ENCODE results near the gene MYO9B.
"Not testable (repeated sequence)": the region's sequence is repeated elsewhere in the genome, so short reads cannot be mapped to it uniquely, and the experiment has no call there.

MYO9B gene

DNA sequence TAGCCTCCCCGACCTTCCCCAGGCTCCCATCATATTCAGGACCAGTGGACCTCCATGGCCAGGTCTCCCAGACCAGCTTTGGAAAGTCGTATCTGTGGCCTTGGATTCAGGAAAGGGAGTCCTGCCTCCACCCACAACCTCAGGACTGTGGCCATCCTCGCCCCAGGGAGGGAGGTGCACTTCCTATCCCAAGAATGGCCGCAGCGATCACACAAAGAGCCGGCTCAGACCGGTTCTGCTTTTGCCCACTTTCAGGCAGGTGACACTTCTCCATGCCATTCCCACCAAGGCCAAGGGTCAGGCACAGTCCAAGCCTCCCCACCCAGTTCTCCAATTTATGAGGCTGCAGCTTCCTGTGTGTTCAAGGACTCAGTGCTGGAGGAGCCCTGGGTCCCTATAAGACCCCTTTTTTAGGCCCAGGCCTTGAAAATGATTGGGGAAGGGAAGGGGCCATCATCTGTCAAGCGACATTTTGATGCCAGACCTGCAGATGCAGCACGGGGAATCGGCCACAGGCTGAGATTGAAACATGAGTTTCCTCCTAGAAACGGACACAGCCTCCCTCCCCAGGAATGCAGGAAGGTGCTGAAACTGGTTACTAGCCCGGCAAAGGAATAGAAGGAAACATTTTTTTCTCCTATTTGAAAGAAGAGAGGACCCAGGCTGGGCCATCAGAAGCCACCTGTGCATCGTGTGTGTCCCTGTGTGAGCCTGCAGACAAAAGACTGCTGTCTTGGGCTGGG lies 74.0 kb downstream of the MYO9B start:
- DNase-seq (ENCODE audit: low read depth): no peak

DNA sequence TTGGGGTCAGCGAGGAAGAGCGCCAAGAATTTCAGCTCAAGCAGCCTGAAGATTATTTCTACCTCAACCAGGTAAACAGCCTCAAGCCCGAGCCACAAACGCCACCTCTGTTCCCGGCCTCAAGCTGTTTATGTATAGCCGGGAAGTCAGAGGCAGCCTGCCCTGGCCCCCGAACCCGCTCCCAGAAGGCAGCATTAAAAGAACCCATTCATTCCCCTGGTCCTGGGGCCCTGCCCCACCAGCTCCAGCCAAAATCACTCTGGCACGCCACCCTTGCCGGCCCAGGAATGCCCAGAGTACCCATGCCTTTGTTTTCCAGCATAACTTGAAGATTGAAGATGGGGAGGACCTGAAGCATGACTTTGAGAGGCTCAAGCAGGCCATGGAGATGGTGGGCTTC lies 78.4 kb downstream of the MYO9B start:
- no peak for DNase-seq (ENCODE audit: low read depth)

DNA sequence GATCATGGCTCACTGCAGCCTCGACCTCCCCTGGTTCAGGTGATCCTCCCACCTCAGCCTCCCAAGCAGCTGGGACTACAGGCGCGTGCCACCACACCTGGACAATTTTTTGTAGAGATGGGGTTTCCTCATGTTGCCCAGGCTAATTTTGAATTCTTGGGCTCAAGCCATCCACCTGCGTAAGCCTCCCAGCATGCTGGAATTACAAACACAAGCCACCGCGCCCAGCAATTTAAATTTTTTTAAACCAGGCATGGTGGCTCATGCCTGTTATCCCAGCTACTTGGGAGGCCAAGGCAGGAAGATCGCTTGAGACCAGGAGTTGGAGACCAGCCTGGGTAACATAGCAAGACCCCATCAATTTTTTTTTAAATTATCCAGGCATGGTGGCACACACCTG lies 79.7 kb downstream of the MYO9B start:
- no peak for DNase-seq (ENCODE audit: low read depth)

DNA sequence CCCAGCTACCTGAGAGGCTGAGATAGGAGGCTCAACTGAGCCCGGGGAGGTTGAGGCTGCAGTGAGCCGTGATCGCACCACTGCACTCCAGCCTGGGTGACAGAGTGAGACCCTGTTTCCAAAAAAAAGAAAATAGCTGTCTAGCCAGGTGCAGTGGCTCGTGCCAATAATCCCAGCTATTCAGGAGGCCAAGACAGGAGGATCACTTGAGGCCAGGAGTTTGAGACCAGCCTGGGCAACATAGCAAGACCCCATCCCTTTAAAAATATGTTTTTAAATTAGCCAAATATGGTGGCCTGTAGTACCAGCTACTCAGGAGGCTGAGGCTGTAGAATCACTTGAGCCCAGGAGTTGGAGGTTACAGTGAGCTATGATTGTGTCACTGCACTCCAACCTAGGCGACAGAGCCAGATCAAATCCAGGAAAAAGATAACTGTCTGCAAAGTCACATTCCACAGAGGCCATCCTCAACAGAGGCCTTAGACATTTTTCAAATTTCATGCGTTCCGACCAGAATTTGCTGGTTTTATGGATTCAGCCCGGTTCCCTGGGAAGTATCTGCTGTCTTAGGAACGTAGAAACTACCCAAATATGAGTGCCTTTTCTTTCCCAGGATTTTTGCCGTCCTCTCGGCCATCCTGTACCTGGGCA lies 80.8 kb downstream of the MYO9B start:
- DNase-seq (ENCODE audit: low read depth): no peak

DNA sequence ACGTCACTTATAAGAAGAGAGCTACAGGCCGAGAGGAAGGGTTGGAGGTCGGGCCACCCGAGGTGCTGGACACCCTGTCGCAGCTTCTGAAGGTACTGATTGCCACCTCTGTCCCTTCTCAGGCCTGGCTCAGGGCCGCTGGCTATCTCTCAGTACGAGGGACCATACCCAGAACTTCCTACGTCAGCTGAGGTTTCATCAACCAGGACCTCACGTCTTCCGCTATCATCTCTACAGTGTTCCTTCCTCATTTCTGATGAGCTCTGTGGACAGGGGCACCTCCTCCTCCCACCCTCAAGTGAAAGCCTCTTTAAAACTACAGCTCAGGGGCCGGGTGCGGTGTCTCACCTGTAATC lies 81.3 kb downstream of the MYO9B start:
- no peak for DNase-seq (ENCODE audit: low read depth)

DNA sequence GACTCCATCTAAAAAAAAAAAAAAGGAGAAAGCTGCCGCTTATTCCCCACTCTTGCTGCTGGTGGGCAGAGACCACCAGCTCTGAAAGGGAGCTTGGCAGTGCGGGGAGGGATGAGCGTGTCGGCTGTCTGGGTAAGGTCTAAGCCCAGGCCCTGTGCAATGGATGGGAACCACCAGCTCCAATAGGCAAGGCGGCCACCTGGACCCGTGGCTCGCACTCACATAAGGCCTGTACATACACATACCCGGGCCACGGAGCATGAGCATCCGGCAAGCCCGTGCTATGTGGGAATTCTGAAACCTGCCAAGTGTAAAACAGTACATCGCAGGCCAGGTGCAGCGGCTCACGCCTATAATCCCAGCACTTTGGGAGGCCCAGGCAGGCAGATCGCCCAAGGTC lies 83.0 kb downstream of the MYO9B start:
- no peak for DNase-seq (ENCODE audit: low read depth)

DNA sequence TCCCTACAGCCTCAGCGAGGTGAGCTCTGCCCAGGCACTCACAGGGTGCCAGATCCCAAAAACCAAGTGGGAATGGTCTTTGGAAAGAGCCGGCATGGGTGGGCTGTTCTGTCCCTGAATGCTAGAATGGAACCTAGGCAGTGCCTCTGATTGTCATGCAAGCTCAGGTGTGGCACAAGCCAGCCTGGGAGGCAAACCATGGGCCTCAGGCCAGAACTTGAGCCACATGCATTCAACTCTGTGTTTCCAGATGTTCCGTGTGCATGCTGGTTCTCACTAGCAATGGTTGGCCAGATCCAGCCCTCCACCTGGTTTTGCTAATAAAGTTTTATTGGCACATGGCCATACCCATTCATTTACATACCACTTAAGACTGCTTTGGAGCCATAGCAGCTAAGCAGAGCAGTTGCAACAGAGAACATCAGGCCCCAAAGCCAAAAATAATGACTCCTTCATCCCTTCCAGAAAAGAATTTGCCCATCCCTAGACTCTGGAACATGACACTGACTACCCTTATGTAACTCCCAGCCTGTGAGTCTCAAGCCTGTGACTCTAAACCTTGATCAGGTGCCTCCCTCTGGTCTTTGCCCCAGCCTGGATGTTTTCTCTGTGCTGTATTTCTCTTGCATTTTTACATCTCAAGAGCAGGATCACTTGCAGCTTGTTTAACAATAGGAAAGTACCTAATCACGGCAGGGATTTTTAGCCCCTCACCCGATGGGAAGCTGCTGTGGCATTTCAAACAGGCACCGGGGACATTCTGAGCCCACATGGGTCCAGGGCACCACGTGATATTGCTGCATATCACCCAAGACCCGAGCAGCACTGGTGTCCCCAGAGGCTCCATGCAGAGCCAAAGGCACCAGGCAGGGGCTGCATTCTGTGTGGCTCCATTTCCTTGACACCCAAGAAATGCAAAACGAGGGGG lies 84.2 kb downstream of the MYO9B start:
- DNase-seq (ENCODE audit: low read depth): no peak

DNA sequence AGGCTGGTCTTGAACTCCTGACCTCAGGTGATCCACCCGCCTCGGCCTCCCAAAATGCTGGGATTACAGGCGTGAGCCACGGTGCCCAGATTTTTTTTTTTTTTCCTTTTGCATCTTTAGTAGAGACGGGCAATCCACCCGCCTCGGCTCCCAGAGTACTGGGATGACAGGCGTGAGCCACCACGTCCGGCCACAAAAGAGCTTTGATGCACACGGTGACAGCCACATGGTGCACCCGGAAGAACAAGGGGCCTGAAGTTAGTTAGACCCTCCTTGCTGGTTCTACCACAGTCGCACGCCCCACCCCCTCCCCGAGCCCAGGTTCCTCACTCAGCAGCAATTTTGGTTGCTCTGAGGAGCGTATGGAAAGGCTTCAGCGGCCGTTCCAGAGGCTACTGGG lies 85.3 kb downstream of the MYO9B start:
- DNase-seq (ENCODE audit: low read depth): no peak

DNA sequence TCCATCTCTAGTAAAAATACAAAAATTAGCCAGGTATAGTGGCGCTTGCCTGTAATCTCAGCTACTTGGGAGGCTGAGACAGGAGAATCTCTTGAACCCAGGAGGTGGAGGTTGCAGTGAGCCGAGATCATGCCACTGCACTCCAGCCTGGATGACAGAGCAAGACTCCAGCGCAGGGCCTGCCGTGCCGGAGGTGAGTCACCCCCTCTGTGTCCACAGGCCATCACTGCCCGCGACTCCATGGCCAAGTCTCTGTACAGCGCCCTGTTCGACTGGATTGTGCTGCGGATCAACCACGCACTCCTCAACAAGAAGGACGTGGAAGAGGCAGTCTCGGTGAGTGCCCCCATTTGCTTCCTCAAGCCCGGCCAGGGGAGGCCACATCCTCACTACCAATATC lies 86.6 kb downstream of the MYO9B start:
- DNase-seq (ENCODE audit: low read depth): not testable (repeated sequence)

DNA sequence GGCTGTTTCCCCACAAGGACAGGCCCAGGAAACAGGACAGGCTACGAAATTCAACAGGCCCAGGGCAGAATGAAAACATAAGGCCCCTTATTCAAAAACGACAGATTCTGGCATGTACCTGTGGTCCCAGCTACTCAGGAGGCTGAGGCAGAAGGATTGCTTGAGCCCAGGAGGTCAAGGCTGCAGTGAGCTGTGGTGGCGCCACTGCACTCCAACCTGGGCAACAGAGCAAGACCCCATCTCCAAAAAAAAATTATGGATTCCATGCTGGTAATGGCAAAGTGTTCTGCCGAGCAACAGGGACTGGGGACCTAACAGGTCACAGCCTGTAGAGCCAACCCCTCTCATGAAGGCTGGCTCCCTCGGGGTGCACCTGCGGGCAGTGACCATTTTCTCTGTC lies 87.0 kb downstream of the MYO9B start:
- no peak for DNase-seq (ENCODE audit: low read depth)

DNA sequence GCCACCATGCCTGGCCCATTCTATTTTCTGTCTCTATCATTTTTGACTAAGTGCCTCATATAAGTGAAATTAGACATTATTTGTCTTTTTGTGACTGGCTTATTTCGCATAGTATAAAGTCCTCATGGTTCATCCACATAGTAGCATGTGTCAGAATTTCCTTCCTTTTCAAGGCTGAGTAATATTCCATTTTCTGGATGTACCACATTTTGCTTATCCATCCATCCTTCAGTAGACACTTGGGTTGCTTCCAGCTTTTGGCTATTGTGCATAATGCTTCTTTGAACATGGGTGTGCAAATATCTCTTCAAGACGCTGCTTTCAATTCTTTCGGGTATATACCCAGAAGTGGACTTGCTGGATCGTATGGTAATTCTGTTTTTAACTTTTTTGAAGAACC lies 88.1 kb downstream of the MYO9B start:
- no peak for DNase-seq (ENCODE audit: low read depth)

DNA sequence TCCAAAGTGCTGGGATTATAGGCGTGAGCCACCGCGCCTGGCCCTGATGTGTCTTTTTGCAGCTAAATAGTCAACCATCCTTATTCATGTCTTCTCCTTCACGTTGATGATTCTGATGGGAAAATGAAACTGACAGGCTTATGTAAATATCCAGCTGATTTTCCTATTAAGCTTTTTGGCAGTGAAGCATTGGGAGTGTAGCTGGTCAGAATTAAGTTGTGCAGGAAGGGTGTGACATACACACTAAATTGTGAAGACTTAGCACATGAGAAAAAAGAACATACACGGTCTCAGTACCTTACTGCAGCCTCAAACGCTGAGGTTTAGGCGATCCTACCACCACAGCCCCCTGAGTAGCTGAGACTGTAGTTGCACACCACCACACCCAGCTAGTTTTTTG lies 89.1 kb downstream of the MYO9B start:
- no peak for DNase-seq (ENCODE audit: low read depth)

DNA sequence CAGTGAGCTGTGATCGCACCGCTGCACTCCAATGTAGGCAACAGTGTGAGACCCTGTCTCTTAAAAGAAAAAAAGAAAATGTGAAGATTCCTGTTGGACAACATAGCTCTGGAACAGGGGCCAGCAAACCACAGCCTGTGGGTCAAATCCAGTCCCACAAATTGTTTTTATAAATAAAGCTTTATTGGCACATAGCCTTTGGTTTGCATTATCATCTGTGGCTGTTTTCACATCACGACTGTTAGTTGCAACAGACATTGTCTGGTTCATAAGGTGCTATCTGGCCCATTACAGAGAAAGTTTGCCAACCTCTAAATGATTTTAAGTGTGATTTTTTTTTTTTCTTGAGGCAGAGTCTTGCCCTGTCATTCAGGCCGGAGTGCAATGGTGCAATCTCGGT lies 90.1 kb downstream of the MYO9B start:
- DNase-seq (ENCODE audit: low read depth): no peak

DNA sequence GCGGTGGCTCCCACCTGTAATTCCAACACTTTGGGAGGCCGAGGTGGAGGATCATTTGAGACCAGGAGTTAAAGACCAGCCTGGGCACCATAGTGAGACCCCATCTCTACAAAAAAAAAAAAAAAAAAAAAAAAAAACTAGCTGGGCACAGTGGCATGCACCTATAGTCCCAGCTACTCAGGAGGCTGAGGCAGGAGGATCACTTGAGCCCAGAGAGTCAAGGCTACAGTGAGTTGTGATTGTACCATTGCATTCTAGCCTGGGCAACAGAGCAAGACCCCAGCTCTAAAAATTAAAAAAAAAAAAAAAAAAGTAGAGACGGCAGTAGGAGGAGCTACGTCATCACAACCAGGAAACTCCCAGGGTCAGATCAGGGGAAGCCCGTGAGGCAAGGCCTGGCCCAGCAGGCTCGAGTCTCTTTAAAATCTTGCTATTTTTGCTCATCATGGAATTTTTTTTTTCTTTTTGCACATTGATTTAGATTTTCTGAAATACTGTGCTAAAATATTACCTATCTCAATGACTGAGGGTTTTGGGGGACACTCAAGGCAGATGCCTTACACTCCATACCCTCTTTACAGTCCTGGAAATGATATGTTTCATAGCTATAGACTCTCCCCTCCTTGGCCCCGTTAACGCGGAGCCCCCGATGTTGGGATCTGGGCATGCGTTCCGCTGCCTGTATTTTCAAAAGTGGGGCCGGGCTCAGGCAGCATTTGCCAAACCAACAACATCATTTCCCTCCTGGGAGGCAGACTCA lies 95.1 kb downstream of the MYO9B start:
- DNase-seq (ENCODE audit: low read depth): no peak

DNA sequence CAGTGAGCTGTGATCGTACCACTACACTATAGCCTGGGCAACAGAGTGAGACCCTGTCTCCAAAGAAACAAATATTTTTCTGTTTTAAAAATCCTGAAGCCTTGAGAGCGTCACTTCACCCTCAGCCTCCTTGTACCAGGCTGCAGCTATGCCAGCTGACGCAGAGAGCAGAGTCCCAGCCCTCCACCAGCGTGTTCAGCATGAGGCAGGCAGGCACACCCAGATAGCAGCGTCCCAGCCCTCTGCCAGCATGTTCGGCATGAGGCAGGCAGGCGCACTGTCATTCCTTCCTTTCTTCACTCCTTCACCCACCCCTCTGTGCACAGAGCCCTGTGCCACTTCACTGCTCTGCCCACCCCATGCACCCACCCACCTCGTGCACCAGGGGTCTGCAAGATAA lies 96.3 kb downstream of the MYO9B start:
- DNase-seq (ENCODE audit: low read depth): no peak

DNA sequence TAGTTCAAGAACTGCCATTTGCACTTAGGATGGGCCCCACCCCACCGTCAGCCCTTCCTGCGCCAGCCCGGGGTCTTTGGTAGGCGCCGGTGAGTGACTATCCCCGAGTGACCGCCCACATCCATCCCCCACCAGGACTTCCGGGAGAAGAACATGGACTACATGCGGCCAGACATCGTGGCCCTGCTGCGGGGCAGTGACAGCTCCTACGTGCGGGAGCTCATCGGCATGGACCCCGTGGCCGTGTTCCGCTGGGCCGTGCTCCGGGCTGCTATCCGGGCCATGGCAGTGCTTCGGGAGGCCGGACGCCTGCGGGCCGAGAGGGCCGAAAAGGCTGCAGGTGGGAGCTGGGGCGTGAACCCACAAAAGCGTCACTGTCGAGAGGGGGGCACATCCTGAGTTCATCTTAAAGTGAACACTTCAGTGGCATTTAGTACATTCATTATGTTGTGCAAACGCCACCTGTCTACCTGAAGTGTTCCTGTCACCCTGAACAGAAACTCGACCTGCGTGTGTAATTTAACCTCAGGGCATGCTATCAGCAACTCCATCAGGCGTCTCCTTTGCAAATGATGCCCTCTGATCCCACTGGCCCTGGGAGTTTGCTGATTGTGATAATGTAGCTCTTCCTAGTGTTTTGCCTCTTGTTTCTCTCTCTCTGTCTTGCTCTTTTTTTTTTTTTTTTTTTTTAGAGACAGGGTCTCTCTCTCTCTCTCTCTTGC lies 97.2 kb downstream of the MYO9B start:
- no peak for DNase-seq (ENCODE audit: low read depth)

DNA sequence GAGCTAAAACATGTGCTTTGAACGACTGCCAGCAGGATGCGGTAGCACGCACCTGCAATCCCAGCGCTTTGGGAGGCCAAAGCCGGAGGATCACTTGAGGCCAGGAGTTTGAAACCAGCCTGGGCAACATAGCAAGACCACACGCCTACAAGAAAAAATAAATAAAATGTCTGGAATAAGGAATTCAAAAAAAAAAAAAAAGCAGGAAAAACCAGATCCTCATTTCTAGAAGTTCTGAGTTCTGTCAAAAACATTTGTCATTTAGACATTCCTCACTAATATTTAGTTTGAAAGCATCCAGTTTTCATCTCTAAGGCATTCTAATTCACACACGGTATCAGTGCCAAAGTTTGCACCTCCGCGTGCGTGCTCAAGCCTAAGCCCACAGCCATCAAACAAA lies 102.7 kb downstream of the MYO9B start:
- DNase-seq (ENCODE audit: low read depth): no peak

DNA sequence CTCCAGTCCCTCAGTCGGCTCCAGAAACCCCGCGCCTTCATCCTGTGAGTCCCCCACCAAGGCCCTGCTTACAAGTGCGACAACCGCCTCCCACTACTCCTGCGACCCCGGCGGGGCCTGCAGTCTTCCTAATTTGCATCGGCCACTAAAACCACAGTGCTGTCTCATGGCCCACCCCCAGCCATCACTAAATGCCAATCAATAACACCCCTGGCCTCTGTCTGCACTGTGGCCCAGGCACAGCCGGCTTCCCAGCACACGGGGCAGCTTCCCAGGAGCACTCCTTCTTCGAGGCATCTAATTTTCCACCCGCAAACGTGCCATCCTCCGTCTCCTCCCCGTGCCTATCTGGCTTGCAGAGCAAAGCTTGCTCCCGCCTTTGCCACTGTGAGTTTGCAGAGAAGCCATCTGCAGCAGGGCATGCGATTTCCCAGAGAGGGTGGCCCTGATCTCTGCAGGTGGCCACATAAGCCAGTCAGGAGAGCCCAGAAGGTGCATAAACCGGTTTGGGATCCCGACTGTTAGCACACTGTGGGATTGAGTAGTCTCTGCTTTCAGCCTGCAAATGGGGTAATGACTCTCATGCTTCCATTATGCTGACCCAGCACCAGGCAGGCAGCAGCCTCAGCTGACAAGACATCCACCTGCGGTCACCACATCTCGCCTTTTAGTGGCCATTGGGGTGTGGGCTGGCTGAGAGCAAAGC lies 105.6 kb downstream of the MYO9B start:
- no peak for DNase-seq (ENCODE audit: low read depth)

DNA sequence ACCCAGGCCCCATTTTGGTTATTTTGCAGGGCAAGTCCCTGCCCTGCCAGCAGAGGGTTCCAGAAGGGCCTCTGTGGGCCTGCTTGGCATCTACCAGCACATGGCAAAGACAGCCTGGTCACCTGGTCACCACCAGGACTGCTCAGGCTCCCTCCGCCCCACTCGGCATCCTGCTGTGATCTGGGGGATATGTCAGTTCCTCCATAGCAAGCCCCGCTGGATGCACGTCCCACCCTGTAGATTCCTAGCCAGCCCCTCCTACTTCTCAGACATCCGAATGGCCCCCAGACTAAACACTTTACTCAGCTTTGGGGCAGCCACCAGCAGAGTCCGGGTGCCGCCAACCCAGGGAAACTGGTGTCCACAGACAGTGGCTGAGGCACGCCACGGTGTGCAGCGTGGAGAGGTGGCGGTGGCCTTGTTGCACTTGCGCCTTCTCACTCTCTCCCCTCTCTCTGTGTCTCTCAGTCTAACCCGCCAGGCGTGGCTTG lies 107.7 kb downstream of the MYO9B start:
- DNase-seq (ENCODE audit: low read depth): peak; percentile 4

DNA sequence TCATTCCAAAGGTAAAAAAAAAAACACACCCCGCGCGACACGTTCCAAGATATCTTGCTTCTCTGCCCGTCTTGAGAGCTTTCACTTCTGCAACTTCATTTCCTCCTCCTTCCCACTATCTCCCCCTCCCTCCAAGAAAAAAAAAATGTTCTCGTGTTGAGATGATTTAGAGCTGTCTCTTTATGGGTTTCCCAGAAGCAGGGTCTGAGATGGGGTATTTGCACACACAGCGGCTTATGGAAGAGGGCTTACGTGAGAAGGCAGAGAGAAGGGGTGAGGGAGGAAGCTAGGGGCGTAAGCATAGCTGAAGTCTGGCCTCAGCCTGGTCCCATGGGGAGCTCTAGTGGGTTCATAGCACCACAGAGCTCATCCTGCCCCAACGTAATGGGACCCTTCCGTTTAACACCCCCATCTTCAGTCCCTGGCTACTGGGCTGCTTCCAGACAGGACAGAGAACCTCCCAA lies 108.3 kb downstream of the MYO9B start:
- DNase-seq (ENCODE audit: low read depth): no peak

DNA sequence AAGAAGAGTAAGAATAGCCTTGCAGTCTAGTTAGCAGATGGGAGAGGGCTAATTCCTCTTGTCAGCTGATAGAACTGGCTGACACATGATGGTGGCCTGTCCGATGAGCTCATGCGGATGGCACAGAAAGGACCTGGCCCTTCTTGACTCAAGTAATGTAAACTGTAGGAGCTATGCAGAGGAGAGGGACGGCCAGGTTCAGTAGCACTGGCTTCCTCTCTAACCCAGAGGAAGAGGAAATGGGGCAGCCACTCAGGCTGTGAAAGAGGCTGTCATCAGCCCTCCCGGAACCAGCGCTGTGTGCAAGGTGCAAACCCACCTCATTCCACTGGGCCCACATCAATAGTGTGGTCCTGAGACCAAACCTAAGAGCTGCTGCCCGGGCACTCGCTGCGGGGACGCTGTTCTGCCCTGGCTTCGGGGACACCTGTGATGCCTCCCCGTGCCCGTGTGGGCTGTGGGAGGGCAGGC lies 108.8 kb downstream of the MYO9B start:
- peak; percentile 12 for DNase-seq (ENCODE audit: low read depth)

Measured in stimulated activated CD8-positive, alpha-beta memory T cell treated with anti-CD3 and anti-CD28 coated beads, Interleukin-7, amount 100 ng/mL, for 24 hours (primary cell).